Upper lobe of left lung (tissue), 6 donors: Measurements from ENCODE around the gene CNKSR2. TPM values are rescaled to one million over a fixed set of nuclear protein-coding genes. Genes with fewer than 3 reads are reported as not detected.

Experiments
- ATAC-seq, 2 donors: fragments of 200-7000 bp; cut with Tn5 transposase; one replicate each; pipeline ENCODE4 v1.9.1; 2022; ENCODE audit warnings: mild to moderate bottlenecking in 2 of 2, moderate library complexity in 2 of 2; ENCODE audit not compliant: low FRiP score in 2 of 2
- DNase-seq, 2 donors: peaks; one replicate each; pipeline ENCODE4 v3.0.0-alpha.2; 2019 to 2020
- H3K27ac ChIP-seq, 4 donors: fragments of 200-600 bp; sonication (generic); one replicate each; pipeline ENCODE4 v1.5.1; 2016 to 2019
- H3K27me3 ChIP-seq, 4 donors: fragments of 200-600 bp; sonication (generic); one replicate each; pipeline ENCODE4 v1.5.1; 2017 to 2019
- H3K36me3 ChIP-seq, 4 donors: fragments of 200-600 bp; sonication (generic); one replicate each; pipeline ENCODE4 v1.5.1; 2016 to 2019
- H3K4me1 ChIP-seq, 4 donors: fragments of 200-600 bp; sonication (generic); one replicate each; pipeline ENCODE4 v1.5.1; 2018 to 2019
- H3K4me3 ChIP-seq, 4 donors: fragments of 200-600 bp; sonication (generic); one replicate each; pipeline ENCODE4 v1.5.1; 2017 to 2019; ENCODE audit warnings: mild to moderate bottlenecking in 2 of 4, moderate library complexity in 1 of 4
- H3K9me3 ChIP-seq, 4 donors: fragments of 200-600 bp; sonication (generic); one replicate each; pipeline ENCODE4 v1.5.1; 2018 to 2019
- EP300 ChIP-seq, 4 donors: sonication (generic); formaldehyde crosslinking; IDR thresholded peaks; one replicate each; pipeline ENCODE4 v1.5.1; 2017; ENCODE audit warnings: antibody characterized with exemption in 4 of 4, control low read depth in 2 of 4
- POLR2A ChIP-seq, 4 donors: fragments of 450-650 bp; IDR thresholded peaks; one replicate each; pipeline ENCODE4 v1.5.1; 2016 to 2017; ENCODE audit warnings: antibody characterized with exemption in 4 of 4, mild to moderate bottlenecking in 2 of 4
- POLR2AphosphoS5 ChIP-seq, 2 donors: sonication (generic); formaldehyde crosslinking; IDR thresholded peaks; one replicate each; pipeline ENCODE4 v1.5.1; 2017; ENCODE audit warnings: antibody characterized with exemption in 2 of 2
- WGBS, 2 donors: methylation state at CpG; one replicate each; pipeline ENCODE4 v1.1.5; 2017 to 2018; 5-methylcytosine and 5-hydroxymethylcytosine counted together
- total RNA-seq, 6 donors: library from RNA; depleted of rRNA in 4 of 6; stranded (reverse); fragments of >200 nt in 4 of 6; gene quantifications; one replicate each; pipeline versions ENCODE4 v1.1.0 to v1.2.1, GENCODE V29; 2016 to 2021
- TF ChIP-seq, protein P1 (sequence below), 6 experiments: fragments of 450-650 bp in 4 of 6; fragments of 200-600 bp in 2 of 6; sonication (generic) in 2 of 6; IDR thresholded peaks; one replicate each; pipeline ENCODE4 v1.5.1; 2016 to 2019; ENCODE audit warnings: antibody characterized with exemption in 6 of 6
- donor health status: DM: no; HTN: no; CAD: no; lungs with moderate emphysema.
- donor health status: DM: no; HTN: yes; CAD: no; lungs with severe emphysema.

Gene CNKSR2
- total RNA-seq, 6 donors from 2014 or later: 4.0 to 14.5 (median 7.0) TPM

- H3K27me3 ChIP-seq: no peaks in the 10 kb centered on the region
- H3K27ac ChIP-seq: no peak overlapping the region
- no peaks in the 10 kb centered on the region for H3K36me3 ChIP-seq
Observed at GRCh38 chrX:21382715-21383114, 8.5 kb downstream of the CNKSR2 start.

DNA sequence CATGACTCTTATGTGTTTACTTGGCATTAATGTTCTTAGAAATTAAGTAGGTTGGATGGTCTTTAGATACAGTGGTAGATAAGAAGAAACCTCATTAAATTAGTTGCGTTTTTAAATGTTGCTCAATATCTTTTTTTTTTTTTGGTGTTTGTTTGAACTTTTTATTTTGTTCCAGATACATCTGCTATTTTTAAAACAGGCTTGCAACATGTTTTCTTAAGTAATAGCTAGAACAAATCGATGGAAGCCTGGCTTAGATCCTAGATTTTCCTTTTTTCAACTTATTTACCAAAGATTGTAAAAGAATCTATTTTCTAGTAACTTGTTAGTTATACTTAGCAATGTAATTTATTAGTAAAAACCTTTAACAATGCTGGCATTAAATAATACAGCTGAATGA is 9.3 kb downstream of the CNKSR2 start:
- Histone ChIP-seq H3K4me3 (no peak overlapping the region), H3K36me3 (no peaks in the 10 kb centered on the region), H3K27ac (no peak overlapping the region), H3K4me1 (no peaks in the 10 kb centered on the region), H3K27me3 (no peaks in the 10 kb centered on the region), H3K9me3 (no peaks in the 10 kb centered on the region)
- ATAC-seq: no peak
- 18 to 27% methylated on average over 2 of the region's 2 CpGs for WGBS, 2 donors
- TF ChIP-seq POLR2AphosphoS5 (IDR thresholded peaks at IDR 0.05) (no peak), EP300 (IDR thresholded peaks at IDR 0.05) (no peak), POLR2A (IDR thresholded peaks at IDR 0.05) (no peak)
- TF ChIP-seq, protein P1, sequence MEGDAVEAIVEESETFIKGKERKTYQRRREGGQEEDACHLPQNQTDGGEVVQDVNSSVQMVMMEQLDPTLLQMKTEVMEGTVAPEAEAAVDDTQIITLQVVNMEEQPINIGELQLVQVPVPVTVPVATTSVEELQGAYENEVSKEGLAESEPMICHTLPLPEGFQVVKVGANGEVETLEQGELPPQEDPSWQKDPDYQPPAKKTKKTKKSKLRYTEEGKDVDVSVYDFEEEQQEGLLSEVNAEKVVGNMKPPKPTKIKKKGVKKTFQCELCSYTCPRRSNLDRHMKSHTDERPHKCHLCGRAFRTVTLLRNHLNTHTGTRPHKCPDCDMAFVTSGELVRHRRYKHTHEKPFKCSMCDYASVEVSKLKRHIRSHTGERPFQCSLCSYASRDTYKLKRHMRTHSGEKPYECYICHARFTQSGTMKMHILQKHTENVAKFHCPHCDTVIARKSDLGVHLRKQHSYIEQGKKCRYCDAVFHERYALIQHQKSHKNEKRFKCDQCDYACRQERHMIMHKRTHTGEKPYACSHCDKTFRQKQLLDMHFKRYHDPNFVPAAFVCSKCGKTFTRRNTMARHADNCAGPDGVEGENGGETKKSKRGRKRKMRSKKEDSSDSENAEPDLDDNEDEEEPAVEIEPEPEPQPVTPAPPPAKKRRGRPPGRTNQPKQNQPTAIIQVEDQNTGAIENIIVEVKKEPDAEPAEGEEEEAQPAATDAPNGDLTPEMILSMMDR (IDR thresholded peaks at IDR 0.05): no peak
- no peak for DNase-seq

More at GRCh38 chrX:21382715-21383114, 8.5 kb downstream of the CNKSR2 start:
- DNase-seq (no peak), ATAC-seq (no peak)
- TF ChIP-seq POLR2A (IDR thresholded peaks at IDR 0.05): no peak
- TF ChIP-seq, protein P1 (IDR thresholded peaks at IDR 0.05): peak in 1 of 6 experiments; percentile 40
- no peaks in the 10 kb centered on the region for H3K4me1 ChIP-seq
- H3K9me3 ChIP-seq: no peaks in the 10 kb centered on the region
- H3K4me3 ChIP-seq: no peak overlapping the region
- WGBS, 2 donors: 44 to 54% methylated on average over 2 of the region's 2 CpGs

- no peak for ATAC-seq
- 68 to 100% methylated on average over 1 of the region's 1 CpG for WGBS, 2 donors
- TF ChIP-seq POLR2A (IDR thresholded peaks at IDR 0.05) (no peak), POLR2AphosphoS5 (IDR thresholded peaks at IDR 0.05) (no peak), EP300 (IDR thresholded peaks at IDR 0.05) (no peak)
- TF ChIP-seq, protein P1 (IDR thresholded peaks at IDR 0.05): no peak
Observed at GRCh38 chrX:21384178-21384577, 10.0 kb downstream of the CNKSR2 start.

GRCh38 chrX:21394792-21395191 is 20.6 kb downstream of the CNKSR2 start:
- H3K9me3 ChIP-seq: peaks cover 0 to 6% (median 0%) of the 10 kb centered on the region in 4 donors
- no peak overlapping the region for H3K27ac ChIP-seq
- H3K27me3 ChIP-seq: no peaks in the 10 kb centered on the region
- TF ChIP-seq EP300 (IDR thresholded peaks at IDR 0.05): no peak
- TF ChIP-seq POLR2A (IDR thresholded peaks at IDR 0.05): no peak
- DNase-seq: no peak
- no peak for ATAC-seq
- WGBS, 2 donors: 18 to 53% methylated on average over 1 of the region's 1 CpG
- H3K4me1 ChIP-seq: no peaks in the 10 kb centered on the region
- no peak overlapping the region for H3K4me3 ChIP-seq
- no peaks in the 10 kb centered on the region for H3K36me3 ChIP-seq

More at GRCh38 chrX:21384178-21384577, 10.0 kb downstream of the CNKSR2 start:
- Histone ChIP-seq H3K4me3 (no peak overlapping the region), H3K27me3 (no peaks in the 10 kb centered on the region), H3K36me3 (no peaks in the 10 kb centered on the region), H3K27ac (no peak overlapping the region), H3K4me1 (no peaks in the 10 kb centered on the region), H3K9me3 (no peaks in the 10 kb centered on the region)
- no peak for DNase-seq

DNA sequence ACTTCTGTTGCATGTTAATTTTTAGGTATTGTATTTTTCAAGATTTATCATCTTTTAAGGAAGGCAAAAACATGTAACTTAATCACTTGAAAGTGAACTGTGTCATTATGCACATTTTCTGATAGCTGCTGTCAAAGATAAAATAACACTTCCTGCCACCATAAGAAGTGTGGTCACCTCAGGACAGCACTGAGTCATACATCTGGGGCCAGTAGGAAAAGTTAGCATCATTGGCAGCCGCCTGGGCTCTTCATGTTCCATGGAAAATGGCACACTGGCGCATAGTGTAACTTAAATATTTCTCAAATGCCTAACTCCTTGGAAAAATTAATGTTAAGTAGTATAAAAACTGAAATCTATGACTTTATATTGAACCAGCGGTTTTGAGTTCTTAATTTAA is 24.2 kb downstream of the CNKSR2 start:
- Histone ChIP-seq H3K36me3 (no peaks in the 10 kb centered on the region), H3K4me3 (no peak overlapping the region), H3K27me3 (no peaks in the 10 kb centered on the region), H3K9me3 (no peaks in the 10 kb centered on the region), H3K4me1 (no peaks in the 10 kb centered on the region), H3K27ac (no peak overlapping the region)
- 56 to 96% methylated on average over 1 to 3 of the region's 3 CpGs for WGBS, 2 donors
- ATAC-seq (no peak), DNase-seq (no peak)
- TF ChIP-seq POLR2AphosphoS5 (IDR thresholded peaks at IDR 0.05): no peak
- TF ChIP-seq, protein P1 (IDR thresholded peaks at IDR 0.05): no peak
- TF ChIP-seq EP300 (IDR thresholded peaks at IDR 0.05): no peak
- TF ChIP-seq POLR2A (IDR thresholded peaks at IDR 0.05): no peak
